ENCODE data around the gene SLC34A2. TPM values are rescaled to one million over a fixed set of nuclear protein-coding genes. Genes with fewer than 3 reads are reported as not detected.

SLC34A2 gene
- total and polyA plus RNA-seq, 10 of the 15 experiments (the other 5 are each of a cell fraction or from before 2014, with no cell fraction given), result 0.08 to 0.59 TPM; not detected in 8

- ChIA-PET SMC1A (ENCODE audit: uncharacterized antibody, unreplicated experiment) (no interaction called here), CTCF (interaction anchor here (0.6 kb wide), 1 partner anchor 19 kb away, joined by 5 read pairs; no protein-coding TSS in a partner anchor), POLR2A (no interaction called here), RAD21 (ENCODE audit: unreplicated experiment) (no interaction called here)
- WGBS (ENCODE audit: insufficient coverage, insufficient replicate concordance, low lambda C conversion rate, missing lambda C conversion rate), result 30% methylated on average over 8 of the region's 8 CpGs
- no peak overlapping the region for H3K4me2 ChIP-seq (ENCODE audit: control insufficient read depth, insufficient read depth)
- H3K4me1 ChIP-seq (ENCODE audit: control insufficient read depth, insufficient read depth, low read length), result no peaks in the 10 kb centered on the region
- H2AFZ ChIP-seq (ENCODE audit: control insufficient read depth, low read depth, low read length), result no peak overlapping the region
- no peaks in the 10 kb centered on the region; a peak in 1 of 4 replicates for H3K27me3 ChIP-seq (replicated peaks in 1 of 2; ENCODE audit: control insufficient read depth in 2 of 2, insufficient read depth in 2 of 2, low read length in 1 of 2)
- ATAC-seq (no peak), DNase-seq (ENCODE audit: low read depth, low spot score) (no peak), FAIRE-seq (no peak)
- H3K36me3 ChIP-seq (ENCODE audit: control insufficient read depth in 2 of 2, insufficient read depth in 2 of 2, low read length in 1 of 2), result no peaks in the 10 kb centered on the region
- no TSS peak for BruUV-seq (replicated peaks)
- H4K20me1 ChIP-seq (ENCODE audit: control insufficient read depth, insufficient read depth), result no peaks in the 10 kb centered on the region
- H3K4me3 ChIP-seq, result no peak overlapping the region
- intact Hi-C loops (cut with micrococcal nuclease; ENCODE audit: unreplicated experiment) (no loop called here), in situ Hi-C loops (cut with MboI) (no loop called here)
- H3K9me3 ChIP-seq (replicated peaks; ENCODE audit: control insufficient read depth, insufficient read depth, low read length), result no peaks in the 10 kb centered on the region
- TF ChIP-seq PKNOX1 (IDR thresholded peaks at IDR 0.05) (no peak), ZSCAN29 (IDR thresholded peaks at IDR 0.05) (no peak), ZNF217 (IDR thresholded peaks at IDR 0.05) (no peak), CHD4 (IDR thresholded peaks at IDR 0.05) (no peak), CEBPB (IDR thresholded peaks at IDR 0.05; ENCODE audit: borderline replicate concordance in 1 of 2, low read depth in 2 of 2, low read length in 2 of 2) (no peak), CBX5 (IDR thresholded peaks at IDR 0.05; ENCODE audit: low read depth) (no peak), ZBTB33 (IDR thresholded peaks at IDR 0.05) (no peak), FOXK2 (IDR thresholded peaks at IDR 0.05) (no peak), FOXM1 (IDR thresholded peaks at IDR 0.05; ENCODE audit: low read depth, low read length) (no peak), SP1 (IDR thresholded peaks at IDR 0.05; ENCODE audit: low read depth, low read length) (no peak)
- H3K9ac ChIP-seq (ENCODE audit: control insufficient read depth, insufficient read depth, low read length), result no peak overlapping the region
- H3K27ac ChIP-seq (ENCODE audit: control insufficient read depth, insufficient read depth), result no peak overlapping the region
- H3K79me2 ChIP-seq (ENCODE audit: control insufficient read depth, insufficient read depth, low read length), result no peaks in the 10 kb centered on the region
Measured at GRCh38 chr4:25663781-25664180, 8.1 kb downstream of the SLC34A2 start.
